Loucy (cell line): ENCODE results near the gene AURKAIP1.

ENCODE experiments used
- CTCF ChIP-seq: fragments of 200-600 bp; sonication (generic); conservative IDR thresholded peaks from 2 replicates; pipeline ENCODE4 v1.5.1; 2014; ENCODE audit warnings: mild to moderate bottlenecking, antibody characterized with exemption, low read length
- EZH2phosphoT487 ChIP-seq: fragments of 200-600 bp; IDR thresholded peaks from 2 replicates; pipeline ENCODE4 v1.6.1; 2018; ENCODE audit warnings: antibody characterized with exemption, mild to moderate bottlenecking, moderate library complexity, borderline replicate concordance

- TF ChIP-seq CTCF, result no peak
- TF ChIP-seq EZH2phosphoT487, result no peak
Observed at GRCh38 chr1:1336931-1337792, 37.8 kb downstream of the AURKAIP1 start.
